ENCODE results near the gene GLUD1.
"Not testable (repeated sequence)": the region's sequence is repeated elsewhere in the genome, so short reads cannot be mapped to it uniquely, and the experiment has no call there.

Gene GLUD1

DNA sequence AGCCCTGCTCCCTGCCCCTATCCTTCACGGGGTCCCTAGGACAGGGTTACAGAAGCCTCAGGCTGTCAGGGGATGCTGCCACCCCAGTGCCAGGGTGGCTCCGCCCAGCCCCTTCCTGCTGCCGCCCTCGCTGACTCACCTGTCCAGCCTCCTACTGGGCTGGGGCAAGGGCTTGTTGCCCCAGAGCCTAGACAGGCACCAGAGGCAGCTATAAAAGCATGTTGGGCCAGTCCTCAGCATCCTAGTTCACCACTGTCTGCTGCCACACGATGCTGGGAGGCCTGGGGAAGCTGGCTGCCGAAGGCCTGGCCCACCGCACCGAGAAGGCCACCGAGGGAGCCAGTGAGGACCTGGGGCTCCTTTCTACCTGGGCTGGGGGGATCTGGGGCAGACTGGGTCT, 74.6 kb downstream of the GLUD1 start, which contains the start of gene FAM25A:
Gene FAM25A (plus strand): TSS at position 239 of the 400 bp plus-strand sequence. CDS start 31 bp downstream, at position 270.
- not testable (repeated sequence) for H3K4me1 ChIP-seq (ENCODE audit: control insufficient read depth, insufficient read depth, low read length); H3K36me3 ChIP-seq (ENCODE audit: control insufficient read depth, insufficient read depth, low read length); H3K27ac ChIP-seq (ENCODE audit: insufficient read depth, low read depth, low read length, poor library complexity, severe bottlenecking); H3K27me3 ChIP-seq (ENCODE audit: control insufficient read depth, insufficient read depth, low read length, poor library complexity, severe bottlenecking); H3K4me3 ChIP-seq (ENCODE audit: insufficient read depth, low read depth, low read length); H3K9me3 ChIP-seq (ENCODE audit: control insufficient read depth, low read length)
- WGBS, 2 experiments, result 93 to 95% methylated on average over 9 of the region's 9 CpGs

DNA sequence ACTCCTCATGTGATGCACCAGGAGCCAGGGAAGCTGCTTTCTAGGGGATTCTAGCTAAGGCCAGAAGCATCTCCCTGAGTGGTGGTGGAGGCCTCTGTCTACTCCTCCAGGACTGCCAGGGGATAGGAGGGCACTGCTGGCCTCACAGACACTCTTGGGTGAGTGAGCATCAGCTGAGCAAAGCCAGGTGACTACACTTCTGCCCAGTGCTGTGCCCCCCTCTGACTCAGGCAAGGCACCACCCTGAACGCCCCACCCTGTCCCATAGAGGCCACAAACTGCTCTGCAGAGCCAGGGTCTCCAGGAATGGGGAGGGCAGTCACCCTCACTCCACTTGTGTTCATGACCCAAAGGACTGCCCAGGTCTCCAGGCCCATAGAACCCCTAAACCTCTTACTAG, 75.1 kb downstream of the GLUD1 start:
- 80 to 86% methylated on average over 1 of the region's 1 CpG for WGBS, 2 experiments
- not testable (repeated sequence) for H3K27ac ChIP-seq (ENCODE audit: insufficient read depth, low read depth, low read length, poor library complexity, severe bottlenecking); H3K27me3 ChIP-seq (ENCODE audit: control insufficient read depth, insufficient read depth, low read length, poor library complexity, severe bottlenecking); H3K4me1 ChIP-seq (ENCODE audit: control insufficient read depth, insufficient read depth, low read length); H3K36me3 ChIP-seq (ENCODE audit: control insufficient read depth, insufficient read depth, low read length); H3K4me3 ChIP-seq (ENCODE audit: insufficient read depth, low read depth, low read length); H3K9me3 ChIP-seq (ENCODE audit: control insufficient read depth, low read length)

DNA sequence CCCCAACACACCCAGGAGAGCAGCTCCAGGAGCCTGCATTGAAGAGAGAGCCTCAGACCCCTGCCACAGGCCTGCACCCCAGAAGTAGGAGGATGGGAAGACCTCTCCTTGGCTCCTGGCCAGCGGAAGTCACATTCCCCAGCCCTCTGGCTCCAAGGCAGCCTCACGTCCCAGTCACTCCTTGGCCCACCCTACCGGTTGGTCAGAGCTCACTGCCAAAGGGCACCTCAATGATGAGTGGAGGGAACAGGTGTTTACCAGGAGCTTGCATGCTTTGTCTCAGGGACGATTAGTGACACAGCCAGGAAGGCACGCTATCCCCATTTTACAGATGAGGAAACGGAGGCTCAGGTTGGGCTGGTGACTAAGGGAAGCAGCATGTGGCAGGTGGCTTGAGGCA, 75.6 kb downstream of the GLUD1 start:
- H3K4me3 ChIP-seq (ENCODE audit: insufficient read depth, low read depth, low read length); H3K4me1 ChIP-seq (ENCODE audit: control insufficient read depth, insufficient read depth, low read length); H3K9me3 ChIP-seq (ENCODE audit: control insufficient read depth, low read length); H3K27ac ChIP-seq (ENCODE audit: insufficient read depth, low read depth, low read length, poor library complexity, severe bottlenecking); H3K27me3 ChIP-seq (ENCODE audit: control insufficient read depth, insufficient read depth, low read length, poor library complexity, severe bottlenecking); H3K36me3 ChIP-seq (ENCODE audit: control insufficient read depth, insufficient read depth, low read length): not testable (repeated sequence)
- WGBS, 2 experiments, result 92 to 98% methylated on average over 5 to 6 of the region's 6 CpGs

DNA sequence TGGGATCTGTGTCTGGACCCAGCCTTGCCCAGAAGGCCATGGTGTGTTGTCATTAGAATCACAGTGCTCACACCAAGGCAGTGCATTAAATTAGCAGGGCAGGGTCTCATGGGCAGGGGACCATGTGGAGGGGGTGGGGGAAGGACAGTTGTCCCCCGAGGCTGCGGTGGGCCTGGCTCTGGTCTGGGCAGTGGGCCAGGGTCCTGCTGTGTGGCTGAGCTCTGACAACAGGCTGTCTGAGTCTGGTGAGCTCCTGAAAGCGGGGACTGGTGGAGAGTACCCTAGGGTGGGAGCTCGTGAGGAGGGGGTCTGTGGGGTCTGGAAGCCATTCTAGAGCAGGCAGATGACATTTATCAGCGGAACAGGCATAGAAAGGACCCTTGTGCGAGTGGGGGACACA, 76.5 kb downstream of the GLUD1 start:
- H3K4me1 ChIP-seq (ENCODE audit: control insufficient read depth, insufficient read depth, low read length); H3K36me3 ChIP-seq (ENCODE audit: control insufficient read depth, insufficient read depth, low read length); H3K9me3 ChIP-seq (ENCODE audit: control insufficient read depth, low read length); H3K27me3 ChIP-seq (ENCODE audit: control insufficient read depth, insufficient read depth, low read length, poor library complexity, severe bottlenecking); H3K27ac ChIP-seq (ENCODE audit: insufficient read depth, low read depth, low read length, poor library complexity, severe bottlenecking); H3K4me3 ChIP-seq (ENCODE audit: insufficient read depth, low read depth, low read length): not testable (repeated sequence)
- WGBS, 2 experiments, result 93 to 96% methylated on average over 6 of the region's 6 CpGs

DNA sequence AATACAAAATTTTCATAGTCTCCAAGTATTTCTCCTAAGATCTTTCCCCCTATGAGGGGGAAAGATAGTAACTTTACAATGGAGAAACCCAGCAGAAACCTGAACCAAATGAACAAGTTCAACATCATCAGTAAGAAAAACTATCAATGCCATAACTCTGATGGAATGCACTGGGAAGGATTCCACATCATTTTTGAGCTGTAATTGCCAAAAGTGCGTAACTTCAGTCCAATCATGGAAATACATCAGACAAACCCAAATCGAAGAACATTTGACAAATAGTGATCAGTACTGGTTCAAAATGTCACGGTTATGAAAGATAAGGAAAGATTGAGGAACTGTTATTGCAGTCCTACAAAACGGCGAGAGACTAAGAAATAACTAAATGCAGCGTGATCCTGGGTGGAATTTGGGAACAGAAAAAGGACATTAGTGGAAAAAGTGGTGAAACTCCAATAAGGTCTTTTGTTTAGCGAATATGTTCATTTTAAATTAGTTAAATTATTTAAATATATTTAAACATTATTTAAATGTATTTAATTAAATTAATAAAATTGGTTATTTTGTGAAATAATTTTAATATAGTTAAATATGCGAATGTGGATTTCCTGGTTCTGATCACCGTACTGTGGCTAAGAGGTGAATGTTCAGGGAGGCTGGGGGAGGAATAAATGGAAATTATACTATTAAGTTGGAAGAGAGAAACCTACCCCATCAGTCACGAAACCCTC, 79.5 kb downstream of the GLUD1 start:
- H3K9me3 ChIP-seq (ENCODE audit: control insufficient read depth, low read length); H3K27me3 ChIP-seq (ENCODE audit: control insufficient read depth, insufficient read depth, low read length, poor library complexity, severe bottlenecking); H3K27ac ChIP-seq (ENCODE audit: insufficient read depth, low read depth, low read length, poor library complexity, severe bottlenecking); H3K4me1 ChIP-seq (ENCODE audit: control insufficient read depth, insufficient read depth, low read length); H3K4me3 ChIP-seq (ENCODE audit: insufficient read depth, low read depth, low read length); H3K36me3 ChIP-seq (ENCODE audit: control insufficient read depth, insufficient read depth, low read length): not testable (repeated sequence)
- WGBS, 2 experiments, result 89 to 100% methylated on average over 5 to 6 of the region's 10 CpGs

DNA sequence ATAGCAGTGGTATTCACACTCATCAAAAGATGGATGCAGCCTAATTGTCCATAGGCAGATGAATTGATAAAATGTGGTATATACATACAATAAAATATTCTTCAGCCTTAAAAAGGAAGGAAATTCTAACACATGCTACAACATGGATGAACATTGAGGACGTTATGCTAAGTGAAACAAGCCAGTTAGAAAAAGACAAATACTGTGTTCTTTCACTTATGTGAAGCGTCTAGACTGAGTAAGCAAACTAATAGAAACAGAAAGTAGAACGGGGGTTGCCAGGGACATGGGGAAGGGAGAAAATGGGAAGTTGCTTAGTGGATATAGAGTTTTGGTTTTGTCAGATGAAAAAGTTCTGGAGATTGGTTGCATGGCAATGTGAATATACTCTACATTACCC, 81.1 kb downstream of the GLUD1 start:
- H3K9me3 ChIP-seq (ENCODE audit: control insufficient read depth, low read length); H3K4me3 ChIP-seq (ENCODE audit: insufficient read depth, low read depth, low read length); H3K36me3 ChIP-seq (ENCODE audit: control insufficient read depth, insufficient read depth, low read length); H3K27ac ChIP-seq (ENCODE audit: insufficient read depth, low read depth, low read length, poor library complexity, severe bottlenecking); H3K27me3 ChIP-seq (ENCODE audit: control insufficient read depth, insufficient read depth, low read length, poor library complexity, severe bottlenecking); H3K4me1 ChIP-seq (ENCODE audit: control insufficient read depth, insufficient read depth, low read length): not testable (repeated sequence)
- WGBS, 2 experiments, result 100% methylated on average over 1 of the region's 3 CpGs; no CpG with 5 or more reads in 1 of the 2 experiments

DNA sequence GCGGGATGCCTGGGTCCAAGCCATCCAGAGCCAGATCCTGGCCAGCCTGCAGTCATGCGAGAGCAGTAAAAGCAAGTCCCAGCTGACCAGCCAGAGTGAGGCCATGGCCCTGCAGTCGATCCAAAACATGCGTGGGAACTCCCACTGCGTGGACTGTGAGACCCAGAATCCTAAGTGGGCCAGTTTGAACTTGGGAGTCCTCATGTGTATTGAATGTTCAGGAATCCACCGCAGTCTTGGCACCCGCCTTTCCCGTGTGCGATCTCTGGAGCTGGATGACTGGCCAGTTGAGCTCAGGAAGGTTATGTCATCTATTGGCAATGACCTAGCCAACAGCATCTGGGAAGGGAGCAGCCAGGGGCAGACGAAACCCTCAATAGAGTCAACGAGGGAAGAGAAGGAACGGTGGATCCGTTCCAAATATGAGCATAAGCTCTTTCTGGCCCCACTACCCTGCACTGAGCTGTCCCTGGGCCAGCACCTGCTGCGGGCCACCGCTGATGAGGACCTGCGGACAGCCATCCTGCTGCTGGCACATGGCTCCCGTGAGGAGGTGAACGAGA, 85.4 kb downstream of the GLUD1 start:
- H3K9me3 ChIP-seq (ENCODE audit: control insufficient read depth, low read length); H3K27me3 ChIP-seq (ENCODE audit: control insufficient read depth, insufficient read depth, low read length, poor library complexity, severe bottlenecking); H3K4me1 ChIP-seq (ENCODE audit: control insufficient read depth, insufficient read depth, low read length); H3K4me3 ChIP-seq (ENCODE audit: insufficient read depth, low read depth, low read length); H3K27ac ChIP-seq (ENCODE audit: insufficient read depth, low read depth, low read length, poor library complexity, severe bottlenecking); H3K36me3 ChIP-seq (ENCODE audit: control insufficient read depth, insufficient read depth, low read length): not testable (repeated sequence)
- 96 to 97% methylated on average over 15 to 16 of the region's 18 CpGs for WGBS, 2 experiments

DNA sequence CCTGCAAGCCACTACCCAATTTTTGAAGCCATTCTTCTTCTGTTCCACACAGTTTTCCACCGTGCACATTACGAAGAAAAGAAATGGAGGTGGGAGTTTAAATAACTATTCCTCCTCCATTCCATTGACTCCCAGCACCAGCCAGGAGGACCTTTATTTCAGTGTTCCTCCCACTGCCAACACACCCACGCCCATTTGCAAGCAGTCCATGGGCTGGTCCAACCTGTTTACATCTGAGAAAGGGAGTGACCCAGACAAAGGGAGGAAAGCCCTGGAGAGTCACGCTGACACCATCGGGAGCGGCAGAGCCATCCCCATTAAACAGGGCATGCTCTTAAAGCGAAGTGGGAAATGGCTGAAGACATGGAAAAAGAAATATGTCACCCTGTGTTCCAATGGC, 86.3 kb downstream of the GLUD1 start:
- not testable (repeated sequence) for H3K27ac ChIP-seq (ENCODE audit: insufficient read depth, low read depth, low read length, poor library complexity, severe bottlenecking); H3K4me1 ChIP-seq (ENCODE audit: control insufficient read depth, insufficient read depth, low read length); H3K9me3 ChIP-seq (ENCODE audit: control insufficient read depth, low read length); H3K4me3 ChIP-seq (ENCODE audit: insufficient read depth, low read depth, low read length); H3K27me3 ChIP-seq (ENCODE audit: control insufficient read depth, insufficient read depth, low read length, poor library complexity, severe bottlenecking); H3K36me3 ChIP-seq (ENCODE audit: control insufficient read depth, insufficient read depth, low read length)
- 93 to 94% methylated on average over 4 to 7 of the region's 7 CpGs for WGBS, 2 experiments

DNA sequence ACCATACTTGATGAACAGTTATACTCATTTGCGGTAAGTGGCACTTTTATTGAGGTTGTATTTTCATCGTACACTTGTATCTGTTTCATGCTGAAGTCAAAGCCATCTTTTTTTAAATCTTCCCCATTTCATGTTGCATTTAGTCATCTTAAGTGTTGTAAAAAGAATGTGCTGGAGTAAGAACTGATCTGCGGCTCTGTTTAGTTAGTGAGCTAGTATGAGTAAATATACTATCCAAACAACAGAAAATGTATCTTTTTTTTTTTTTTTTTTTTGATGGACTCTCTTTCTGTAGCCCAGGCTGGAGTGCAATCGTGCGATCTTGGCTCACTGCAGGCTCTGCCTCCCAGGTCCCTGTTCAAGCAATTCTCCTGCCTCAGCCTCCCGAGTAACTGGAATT, 87.0 kb downstream of the GLUD1 start:
- not testable (repeated sequence) for H3K27me3 ChIP-seq (ENCODE audit: control insufficient read depth, insufficient read depth, low read length, poor library complexity, severe bottlenecking); H3K27ac ChIP-seq (ENCODE audit: insufficient read depth, low read depth, low read length, poor library complexity, severe bottlenecking); H3K4me3 ChIP-seq (ENCODE audit: insufficient read depth, low read depth, low read length); H3K36me3 ChIP-seq (ENCODE audit: control insufficient read depth, insufficient read depth, low read length); H3K4me1 ChIP-seq (ENCODE audit: control insufficient read depth, insufficient read depth, low read length); H3K9me3 ChIP-seq (ENCODE audit: control insufficient read depth, low read length)
- WGBS, 2 experiments, result 83 to 95% methylated on average over 2 to 4 of the region's 6 CpGs

DNA sequence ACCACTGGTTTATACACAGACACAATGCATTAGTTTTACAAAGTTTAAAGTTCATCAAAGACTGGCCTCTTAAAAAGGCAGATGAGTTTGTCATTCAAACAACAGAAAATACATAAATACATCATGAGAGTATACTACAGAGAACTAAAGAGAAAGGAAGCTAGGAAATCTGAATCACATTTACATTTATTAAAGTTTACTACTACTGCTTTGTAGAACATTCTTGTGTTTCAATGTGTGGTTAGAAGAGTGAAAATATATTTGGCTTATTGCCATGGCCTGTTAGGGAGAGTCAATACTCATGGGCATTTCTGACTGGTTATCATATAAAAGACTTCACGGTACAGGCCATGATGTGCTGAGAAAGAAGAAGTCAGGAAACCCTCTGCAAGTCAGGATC, 87.5 kb downstream of the GLUD1 start:
- WGBS, 2 experiments, result no CpG with 5 or more reads among the region's 1 CpG
- not testable (repeated sequence) for H3K4me1 ChIP-seq (ENCODE audit: control insufficient read depth, insufficient read depth, low read length); H3K4me3 ChIP-seq (ENCODE audit: insufficient read depth, low read depth, low read length); H3K9me3 ChIP-seq (ENCODE audit: control insufficient read depth, low read length); H3K36me3 ChIP-seq (ENCODE audit: control insufficient read depth, insufficient read depth, low read length); H3K27me3 ChIP-seq (ENCODE audit: control insufficient read depth, insufficient read depth, low read length, poor library complexity, severe bottlenecking); H3K27ac ChIP-seq (ENCODE audit: insufficient read depth, low read depth, low read length, poor library complexity, severe bottlenecking)

DNA sequence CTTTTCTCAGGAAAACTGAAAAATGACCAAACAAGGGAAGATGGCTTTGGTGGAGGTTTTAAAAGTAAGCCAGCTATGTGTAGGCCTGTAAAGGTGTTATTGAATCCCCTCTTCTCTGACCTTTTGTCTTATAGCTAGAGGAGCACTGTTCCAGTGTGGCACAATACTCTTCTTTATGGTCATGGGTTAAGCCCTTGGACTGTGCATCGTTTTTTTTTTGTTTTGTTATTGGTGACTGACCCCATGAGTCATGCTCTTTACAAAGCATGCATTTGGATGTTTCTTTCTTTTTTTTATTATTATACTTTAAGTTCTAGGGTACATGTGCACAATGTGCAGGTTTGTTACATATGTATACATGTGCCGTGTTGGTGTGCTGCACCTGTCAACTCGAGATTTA, 94.2 kb downstream of the GLUD1 start:
- Histone ChIP-seq H3K4me1 (ENCODE audit: control insufficient read depth, insufficient read depth, low read length) (no peaks in the 10 kb centered on the region), H3K9me3 (ENCODE audit: control insufficient read depth, low read length) (no peaks in the 10 kb centered on the region), H3K36me3 (ENCODE audit: control insufficient read depth, insufficient read depth, low read length) (no peaks in the 10 kb centered on the region), H3K27ac (ENCODE audit: insufficient read depth, low read depth, low read length, poor library complexity, severe bottlenecking) (no peak overlapping the region), H3K27me3 (ENCODE audit: control insufficient read depth, insufficient read depth, low read length, poor library complexity, severe bottlenecking) (no peaks in the 10 kb centered on the region), H3K4me3 (ENCODE audit: insufficient read depth, low read depth, low read length) (no peak overlapping the region)
- 88 to 100% methylated on average over 1 to 3 of the region's 3 CpGs for WGBS, 2 experiments
